Fibroblast of lung (primary cell): ENCODE results near the gene SUMO1. TPM values are rescaled to one million over a fixed set of nuclear protein-coding genes. Genes with fewer than 3 reads are reported as not detected.

Experiments
- DNase-seq, 2 donors: peaks; one replicate each; pipeline versions ENCODE4 v3.0.0 to v3.0.0-alpha.2; 2010; ENCODE audit warnings: low read depth in 2 of 2
- H2AFZ ChIP-seq: 2 replicates; pipeline ENCODE4 v1.5.1; 2012; ENCODE audit warnings: low read length, control low read depth, inconsistent platforms
- H3K27ac ChIP-seq: 2 replicates; pipeline ENCODE4 v1.5.1; 2011; ENCODE audit warnings: low read length, control low read depth; ENCODE audit not compliant: insufficient read depth
- H3K27me3 ChIP-seq: 2 replicates; pipeline ENCODE4 v1.5.1; 2011; ENCODE audit warnings: mild to moderate bottlenecking, low read length; ENCODE audit not compliant: control insufficient read depth, insufficient read depth
- H3K36me3 ChIP-seq: 2 replicates; pipeline ENCODE4 v1.5.1; 2011; ENCODE audit warnings: low read length; ENCODE audit not compliant: control insufficient read depth, insufficient read depth
- H3K4me1 ChIP-seq: 2 replicates; pipeline ENCODE4 v1.5.1; 2011; ENCODE audit warnings: low read length; ENCODE audit not compliant: control insufficient read depth, insufficient read depth; ENCODE audit errors: extremely low read depth
- H3K4me2 ChIP-seq: 2 replicates; pipeline ENCODE4 v1.5.1; 2011; ENCODE audit warnings: low read length, control low read depth; ENCODE audit not compliant: insufficient read depth; ENCODE audit errors: extremely low read depth
- H3K4me3 ChIP-seq, 4 experiments: fragments of 200-600 bp in 1 of 4; sonication (generic) in 1 of 4; replicated peaks in 1 of 4; 2 replicates each; pipeline ENCODE4 v1.5.1; 2011 to 2016; ENCODE audit warnings: low read length in 4 of 4, low read depth in 3 of 4, mild to moderate bottlenecking in 3 of 4, control low read depth in 2 of 4, inconsistent platforms in 1 of 4, mixed read lengths in 1 of 4; ENCODE audit not compliant: insufficient read depth in 1 of 4; ENCODE audit errors: control extremely low read depth in 1 of 4
- H3K79me2 ChIP-seq: 2 replicates; pipeline ENCODE4 v1.5.1; 2012; ENCODE audit warnings: mild to moderate bottlenecking, low read length, inconsistent platforms; ENCODE audit not compliant: control insufficient read depth, insufficient read depth
- H3K9ac ChIP-seq: 2 replicates; pipeline ENCODE4 v1.5.1; 2011; ENCODE audit warnings: mild to moderate bottlenecking, low read length, control low read depth; ENCODE audit not compliant: insufficient read depth
- H3K9me3 ChIP-seq: 2 replicates; pipeline ENCODE4 v1.5.1; 2012; ENCODE audit warnings: low read depth, low read length; ENCODE audit not compliant: control insufficient read depth, insufficient read depth
- H4K20me1 ChIP-seq: 2 replicates; pipeline ENCODE4 v1.5.1; 2011; ENCODE audit warnings: low read length; ENCODE audit not compliant: control insufficient read depth, insufficient read depth; ENCODE audit errors: extremely low read depth
- CTCF ChIP-seq, 2 donors: IDR thresholded peaks in 1 of 2; conservative IDR thresholded peaks in 1 of 2; 1 replicate in 1 of 2; 2 replicates in 1 of 2; pipeline ENCODE4 v1.5.1; 2011 to 2012; ENCODE audit warnings: low read length in 2 of 2, control low read depth in 1 of 2, inconsistent platforms in 1 of 2, low read depth in 1 of 2, mild to moderate bottlenecking in 1 of 2
- EZH2 ChIP-seq: IDR thresholded peaks from 2 replicates; pipeline ENCODE4 v1.5.1; 2012; ENCODE audit warnings: low read length, control low read depth, mild to moderate bottlenecking; ENCODE audit errors: missing control alignments
- polyA plus RNA-seq, 2 donors: library from polyadenylated mRNA; depleted of rRNA in 1 of 2; stranded (reverse) in 1 of 2; unstranded in 1 of 2; fragments of >200 nt; gene quantifications; 2 replicates each; pipeline ENCODE4 v1.2.1, GENCODE V29; 2011 to 2012; ENCODE audit warnings: missing spikeins in 1 of 2
- total RNA-seq: library from RNA; depleted of rRNA; stranded (reverse); fragments of >200 nt; gene quantifications from 2 replicates; pipeline ENCODE4 v1.2.1, GENCODE V29; 2014

The SUMO1 gene
- total and polyA plus RNA-seq, 2 donors (not counting 1 experiment from before 2014, with no cell fraction given), result 107 to 170 TPM

- H3K79me2 ChIP-seq, result no peaks in the 10 kb centered on the region
- DNase-seq, result peak; percentile 62 to 80
- H3K4me1 ChIP-seq, result no peaks in the 10 kb centered on the region
- H3K4me3 ChIP-seq, result no peak overlapping the region
- peak; percentile 82 to 85 for TF ChIP-seq CTCF (conservative IDR thresholded peaks at IDR 0.05 in 1 of 2, IDR thresholded peaks at IDR 0.05 in 1 of 2; ENCODE audit: low read depth in 1 of 2, low read length in 2 of 2)
- TF ChIP-seq EZH2, result no peak
- no peak overlapping the region for H3K4me2 ChIP-seq
- H3K9me3 ChIP-seq, result no peaks in the 10 kb centered on the region
- no peaks in the 10 kb centered on the region for H4K20me1 ChIP-seq
- no peak overlapping the region for H3K27ac ChIP-seq
- H3K36me3 ChIP-seq, result no peaks in the 10 kb centered on the region
- H3K27me3 ChIP-seq, result no peaks in the 10 kb centered on the region
- no peak overlapping the region for H3K9ac ChIP-seq
- no peak overlapping the region for H2AFZ ChIP-seq
These were observed 59.9 kb downstream of the SUMO1 start for GRCh38 chr2:202178346-202178958.

- no peak overlapping the region for H3K27ac ChIP-seq
- H2AFZ ChIP-seq, result no peak overlapping the region
- H3K9ac ChIP-seq, result no peak overlapping the region
These were observed 65.8 kb downstream of the SUMO1 start for GRCh38 chr2:202172439-202173211.

More at GRCh38 chr2:202172439-202173211, 65.8 kb downstream of the SUMO1 start:
- Histone ChIP-seq H3K4me1 (no peaks in the 10 kb centered on the region), H3K27me3 (no peaks in the 10 kb centered on the region), H3K4me3 (no peak overlapping the region), H3K36me3 (no peaks in the 10 kb centered on the region), H3K4me2 (peak overlapping the region; percentile 44), H4K20me1 (no peaks in the 10 kb centered on the region), H3K79me2 (no peaks in the 10 kb centered on the region), H3K9me3 (no peaks in the 10 kb centered on the region)
- TF ChIP-seq CTCF (conservative IDR thresholded peaks at IDR 0.05 in 1 of 2, IDR thresholded peaks at IDR 0.05 in 1 of 2; ENCODE audit: low read depth in 1 of 2, low read length in 2 of 2), result no peak
- no peak for TF ChIP-seq EZH2
- DNase-seq, result peak in 1 of 2 donors; percentile 42
